ENCODE results near the gene UBXN2A.

DNA sequence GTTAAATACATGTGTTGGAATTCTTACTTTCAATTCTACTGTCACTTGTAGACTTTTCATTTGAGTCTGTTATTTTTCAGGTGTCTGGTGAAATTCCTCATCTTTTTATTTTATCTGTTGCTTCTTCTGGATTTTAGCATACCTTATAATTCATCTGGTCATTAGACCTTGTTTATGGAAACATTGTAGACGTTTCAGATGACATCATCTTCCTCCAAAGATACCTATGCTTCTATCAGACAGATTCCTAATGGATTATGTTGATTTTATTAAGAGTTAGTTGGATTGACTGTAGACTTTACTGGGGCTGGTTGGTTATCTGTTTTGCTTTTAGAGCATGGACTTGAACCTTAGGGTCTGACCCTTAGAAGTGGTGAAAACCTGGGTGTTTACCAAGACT is 54.3 kb downstream of the UBXN2A start:
- TF ChIP-seq POLR2A (IDR thresholded peaks at IDR 0.05; ENCODE audit: low read depth, low read length) = no peak
- no peak for TF ChIP-seq HCFC1 (IDR thresholded peaks at IDR 0.05; ENCODE audit: low read length)
- no peak for TF ChIP-seq USF2 (IDR thresholded peaks at IDR 0.05; ENCODE audit: borderline replicate concordance, low read depth, low read length)
- TF ChIP-seq IKZF1 (conservative IDR thresholded peaks at IDR 0.05) = no peak
- no peak for TF ChIP-seq MXI1 (IDR thresholded peaks at IDR 0.05; ENCODE audit: low read depth, low read length)
- TF ChIP-seq CREB1 (IDR thresholded peaks at IDR 0.05; ENCODE audit: low read depth) = no peak
- TF ChIP-seq CTCF (IDR thresholded peaks at IDR 0.05 in 2 of 3, conservative IDR thresholded peaks at IDR 0.05 in 1 of 3; ENCODE audit: control insufficient read depth in 2 of 3, extremely low read depth in 1 of 3, insufficient read depth in 1 of 3, low read depth in 3 of 3, low read length in 3 of 3) = no peak
- TF ChIP-seq SIN3A (IDR thresholded peaks at IDR 0.05; ENCODE audit: low read depth, low read length) = no peak
